NCI-H345 (cell line): ENCODE results near the gene RAB1A.
"Not testable (repeated sequence)": the region's sequence is repeated elsewhere in the genome, so short reads cannot be mapped to it uniquely, and the experiment has no call there.

ENCODE experiments used
- DNase-seq: peaks from one replicate; lab custom pipeline; 2025; lab: John Stamatoyannopoulos, UW

Gene RAB1A

DNA sequence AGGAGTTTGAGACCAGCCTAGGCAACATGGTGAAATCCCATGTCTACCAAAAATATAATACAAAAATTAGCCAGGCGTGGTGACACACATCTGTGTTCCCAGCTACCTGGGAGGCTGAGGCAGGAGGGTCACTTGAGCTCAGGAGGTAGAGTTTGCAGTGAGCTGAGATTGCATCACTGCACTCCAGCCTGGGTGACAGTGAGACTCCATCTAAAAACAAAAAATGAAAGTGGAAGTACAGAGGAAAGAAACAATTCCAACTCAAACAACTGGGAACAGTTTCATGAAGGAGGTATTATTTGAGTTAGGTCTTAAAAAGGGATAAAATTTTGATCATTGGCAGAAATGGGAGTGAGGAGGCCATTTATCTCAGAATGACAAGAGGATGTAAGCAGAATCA is 6.3 kb upstream of the RAB1A start:
- no peak for DNase-seq

GRCh38 chr2:65134158-65134557 is 4.3 kb upstream of the RAB1A start:
- DNase-seq, result no peak

DNA sequence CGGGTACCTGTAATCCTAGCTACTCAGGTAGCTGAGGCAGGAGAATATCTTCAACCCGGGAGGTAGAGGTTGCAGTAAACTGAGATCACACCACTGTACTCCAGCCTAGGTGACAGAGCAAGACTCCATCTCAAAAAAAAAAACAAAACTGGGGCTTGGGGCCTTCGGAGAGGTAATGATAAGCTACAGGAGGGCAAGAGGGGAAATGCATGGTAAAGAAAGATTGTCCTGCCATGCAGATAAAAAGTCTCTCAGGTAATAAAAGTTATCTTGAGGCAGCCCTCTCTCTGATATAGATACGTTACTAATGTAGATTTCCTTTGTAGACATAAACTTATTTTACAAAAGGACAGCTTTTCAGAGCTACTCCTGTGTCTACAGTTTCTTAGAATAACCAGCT is 3.7 kb upstream of the RAB1A start:
- no peak for DNase-seq

DNA sequence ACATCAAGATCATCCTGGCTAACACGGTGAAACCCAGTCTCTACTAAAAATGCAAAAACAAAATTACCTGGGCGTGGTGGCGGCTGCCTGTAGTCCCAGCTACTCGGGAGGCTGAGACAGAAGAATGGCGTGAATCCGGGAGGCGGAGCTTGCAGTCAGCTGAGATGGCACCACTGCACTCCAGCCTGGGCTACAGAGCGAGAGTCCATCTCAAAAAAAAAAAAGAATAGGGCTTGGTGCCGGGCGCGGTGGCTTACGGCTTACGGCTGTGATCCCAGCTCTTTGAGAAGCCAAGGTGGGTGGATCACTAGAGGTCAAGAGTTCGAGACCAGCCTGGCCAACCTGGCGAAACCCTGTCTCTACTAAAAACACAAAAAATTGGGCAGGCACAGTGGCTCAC is 3.0 kb upstream of the RAB1A start:
- not testable (repeated sequence) for DNase-seq

DNA sequence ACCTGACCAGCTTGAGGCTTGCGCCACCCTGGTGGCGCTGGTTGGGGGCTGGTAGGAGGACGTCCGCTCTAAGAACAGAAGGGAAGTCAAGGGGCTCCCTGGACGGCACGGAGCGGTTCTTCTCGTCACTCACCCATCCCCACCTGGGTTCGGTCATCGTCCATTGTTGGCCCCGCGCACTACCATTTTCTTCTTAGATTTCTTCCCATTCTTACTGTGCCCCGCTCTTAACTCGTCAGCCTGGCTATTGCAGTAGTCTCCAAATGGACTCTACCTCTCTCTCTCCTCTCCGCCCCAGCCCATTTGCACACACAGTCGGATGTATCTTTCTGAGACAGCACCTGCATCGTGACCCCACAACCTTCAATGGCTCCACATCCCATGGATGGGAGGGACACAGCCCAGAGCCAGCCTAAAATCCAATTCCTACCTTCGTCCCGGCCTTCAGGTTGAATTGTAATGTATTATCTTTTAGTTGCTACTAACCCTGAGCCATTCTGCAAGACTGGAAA is 814 bp upstream of the RAB1A start:
- DNase-seq, result peak; percentile 42

DNA sequence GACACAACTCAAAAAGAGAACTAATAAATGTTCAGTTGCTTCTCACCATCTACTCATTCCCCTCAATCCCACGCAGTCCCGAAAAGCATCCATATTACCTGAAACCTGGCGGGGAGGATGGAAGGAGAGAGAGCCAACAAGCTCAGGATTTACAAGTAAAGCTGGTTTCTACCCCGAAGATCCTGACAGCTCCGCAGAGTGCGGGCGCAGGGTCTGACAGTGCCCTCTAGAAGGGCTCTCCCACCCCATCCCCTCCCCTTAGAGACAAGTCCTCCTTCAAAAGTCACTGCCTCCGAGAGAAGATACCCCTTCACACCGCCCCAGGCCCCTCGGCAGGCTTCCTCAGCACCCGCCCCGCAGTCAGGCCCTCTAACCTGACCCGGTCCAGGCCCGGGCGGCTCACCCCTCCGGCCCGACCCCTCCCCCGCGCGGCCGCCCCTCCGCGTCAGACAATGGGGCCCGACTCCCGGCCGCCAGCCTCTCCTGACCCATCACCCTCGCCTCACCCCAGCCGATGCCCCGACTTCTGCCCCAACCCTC is 550 bp downstream of the RAB1A start:
- DNase-seq, result no peak

GRCh38 chr2:65128297-65129190 is 1.4 kb downstream of the RAB1A start:
- no peak for DNase-seq

GRCh38 chr2:65125457-65125856 is 4.4 kb downstream of the RAB1A start:
- not testable (repeated sequence) for DNase-seq

GRCh38 chr2:65122313-65122712 is 7.6 kb downstream of the RAB1A start:
- no peak for DNase-seq

DNA sequence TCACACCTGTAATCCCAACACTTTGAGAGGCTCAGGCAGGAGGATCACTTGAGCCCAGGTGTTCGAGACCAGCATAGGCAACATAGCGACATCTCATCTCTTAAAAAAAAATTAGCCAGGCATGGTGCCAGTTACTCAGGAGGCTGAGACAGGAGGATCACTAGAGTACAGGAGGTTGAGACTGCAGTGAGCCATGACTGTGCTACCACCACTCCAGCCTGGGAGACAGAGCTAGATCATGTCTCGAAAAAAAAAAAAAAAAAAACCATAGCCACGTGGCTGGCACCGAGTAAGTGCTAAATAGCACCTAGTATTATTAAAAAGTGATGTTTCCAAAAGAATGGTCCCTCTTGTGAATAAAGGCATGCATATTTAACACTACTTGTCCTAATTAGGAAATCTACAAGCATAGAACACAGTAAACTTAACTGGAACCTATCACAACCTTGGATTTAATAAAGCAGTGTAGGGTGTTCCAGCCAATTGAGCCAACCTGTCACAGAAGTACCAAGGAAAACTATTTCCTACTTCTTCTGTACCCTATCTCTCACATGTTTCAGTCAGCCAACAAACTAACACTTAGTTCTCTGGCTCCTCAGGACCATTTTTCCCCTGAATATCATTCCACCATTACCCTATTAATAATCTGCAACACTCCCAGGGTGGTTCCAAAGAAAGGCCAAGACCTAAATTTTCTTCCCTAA is 8.8 kb downstream of the RAB1A start:
- DNase-seq, result no peak

DNA sequence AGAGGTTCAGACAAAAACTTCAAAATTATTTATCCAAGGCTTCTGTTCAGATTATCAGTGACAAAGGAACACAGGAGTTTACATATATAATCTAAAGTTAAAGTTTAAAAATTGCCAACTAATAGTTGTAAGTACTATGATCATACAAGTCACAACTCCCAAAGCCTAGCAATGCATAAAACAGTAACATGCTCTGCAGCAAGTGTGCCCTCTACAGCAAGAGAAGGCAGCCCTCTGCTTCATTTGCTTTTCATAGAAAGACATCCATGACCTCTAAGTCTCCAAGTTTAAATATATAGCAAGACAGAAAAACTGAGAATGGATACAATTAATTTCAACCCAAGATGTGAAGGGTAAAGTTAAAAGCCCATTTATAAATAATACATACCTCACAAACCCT is 13.3 kb downstream of the RAB1A start:
- no peak for DNase-seq

DNA sequence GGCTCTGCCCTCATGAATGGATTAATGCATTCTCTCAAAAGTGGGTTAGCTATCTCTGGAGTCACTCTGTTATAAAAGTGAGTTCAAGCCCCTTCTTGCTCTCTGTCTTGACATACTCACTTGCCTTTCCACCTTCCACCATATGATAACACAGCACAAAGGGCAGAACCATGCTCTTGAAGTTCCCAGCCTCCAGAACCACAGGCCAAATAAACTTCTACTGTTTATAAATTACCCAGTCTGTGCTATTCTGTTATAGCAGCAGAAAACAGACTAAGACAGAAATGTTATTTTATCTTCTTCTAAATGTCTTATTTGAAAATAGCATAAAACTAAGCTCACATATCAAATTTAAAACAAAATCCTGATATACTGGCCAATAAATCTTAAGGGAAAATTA is 15.0 kb downstream of the RAB1A start:
- DNase-seq, result no peak

GRCh38 chr2:65113816-65114215 is 16.1 kb downstream of the RAB1A start:
- DNase-seq, result no peak

- no peak for DNase-seq
Measured at GRCh38 chr2:65113229-65113628, 16.7 kb downstream of the RAB1A start.

- no peak for DNase-seq
Measured at GRCh38 chr2:65112633-65113032, 17.3 kb downstream of the RAB1A start.

DNA sequence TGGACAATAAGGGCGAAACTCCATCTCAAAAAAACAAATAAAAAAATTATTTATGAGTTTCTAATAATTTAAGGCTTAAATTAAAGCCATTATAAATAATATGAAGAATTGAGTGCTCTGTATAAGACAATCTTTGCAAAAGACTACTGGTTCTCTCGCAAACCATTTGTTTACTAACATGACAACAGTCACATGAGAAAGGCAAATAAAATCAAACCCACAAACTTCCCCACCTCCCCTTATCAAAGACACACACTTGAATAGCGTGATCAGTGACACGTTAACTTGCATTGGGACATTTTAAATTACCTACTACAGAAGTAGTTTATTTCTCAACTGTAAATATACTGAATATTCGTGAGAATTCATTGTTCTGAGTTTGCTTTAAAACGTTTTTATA is 21.1 kb downstream of the RAB1A start:
- DNase-seq, result no peak

DNA sequence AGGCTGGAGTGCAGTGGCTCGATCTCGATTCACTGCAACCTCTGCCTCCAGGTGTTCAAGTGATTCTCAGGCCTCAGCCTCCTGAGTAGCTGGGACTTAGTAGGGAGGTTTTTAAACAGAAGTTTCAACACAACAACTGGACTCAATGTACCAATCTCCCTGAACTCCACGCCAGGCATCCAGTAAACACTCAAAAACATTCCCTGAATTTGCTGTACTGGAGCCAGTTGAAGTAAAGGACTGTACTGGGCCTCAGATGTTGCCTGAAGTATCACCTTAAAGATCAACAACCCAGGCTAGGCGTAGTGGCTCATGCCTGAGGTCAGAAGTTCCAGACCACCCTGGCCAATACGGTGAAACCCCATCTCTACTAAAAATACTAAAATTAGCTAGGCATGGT is 22.4 kb downstream of the RAB1A start:
- no peak for DNase-seq

- DNase-seq, result no peak
Measured at GRCh38 chr2:65103013-65103715, 26.7 kb downstream of the RAB1A start.

DNA sequence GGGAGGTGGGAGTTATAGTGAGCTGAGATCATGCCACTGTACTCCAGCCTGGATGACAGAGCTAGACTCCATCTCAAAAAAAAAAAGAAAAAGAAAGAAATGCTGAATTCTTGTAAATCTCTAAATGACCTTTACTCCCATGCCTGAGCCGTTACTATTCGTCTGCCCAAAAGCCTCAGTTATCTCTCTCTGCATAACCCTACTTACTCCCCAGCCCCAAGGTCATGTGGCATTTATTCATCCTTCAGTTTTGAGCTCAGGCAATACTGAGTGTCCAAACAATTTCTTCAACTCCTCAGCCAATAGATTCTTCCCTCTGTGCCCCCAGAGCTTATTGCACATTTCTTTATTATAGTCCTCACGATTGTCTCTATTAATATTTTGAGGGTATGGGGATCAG is 28.8 kb downstream of the RAB1A start:
- no peak for DNase-seq

- DNase-seq, result no peak
Measured at GRCh38 chr2:65098741-65099140, 31.2 kb downstream of the RAB1A start.

- DNase-seq, result no peak
Measured at GRCh38 chr2:65097844-65098243, 32.1 kb downstream of the RAB1A start.

DNA sequence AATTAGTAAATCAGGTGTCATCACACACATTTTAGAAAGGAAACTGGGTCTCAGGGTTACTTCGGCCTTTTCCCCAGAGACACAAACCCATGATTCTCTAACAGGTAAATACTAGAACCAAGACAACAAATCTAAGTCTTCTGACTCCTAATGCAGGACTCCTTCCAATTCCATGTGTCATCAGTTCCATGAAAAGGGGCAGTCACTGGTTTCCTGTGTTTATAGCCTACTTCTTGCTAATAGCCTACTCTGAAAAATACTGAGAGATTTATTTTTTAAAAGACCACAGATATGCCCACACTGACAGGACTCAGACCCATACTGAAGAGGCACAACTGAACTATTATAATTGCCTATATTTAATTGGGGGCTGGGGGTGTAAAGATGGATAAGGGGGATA is 33.0 kb downstream of the RAB1A start:
- DNase-seq, result no peak
